Activated CD8-positive, alpha-beta memory T cell treated with anti-CD3 and anti-CD28 coated beads, Interleukin-2, amount 50 U/mL, for 24 hours (primary cell): ENCODE results near the gene MYDGF.
"Not testable (repeated sequence)": the region's sequence is repeated elsewhere in the genome, so short reads cannot be mapped to it uniquely, and the experiment has no call there.

ENCODE experiments used
- DNase-seq: peaks from one replicate; pipeline ENCODE4 v3.0.0-alpha.2; 2020; ENCODE audit errors: extremely low read depth

Gene MYDGF

GRCh38 chr19:4699826-4700692 lies 29.9 kb upstream of the MYDGF start:
- no peak for DNase-seq

GRCh38 chr19:4697304-4697703 lies 27.2 kb upstream of the MYDGF start:
- no peak for DNase-seq

GRCh38 chr19:4695224-4695731 lies 25.1 kb upstream of the MYDGF start:
- DNase-seq, result no peak

GRCh38 chr19:4694211-4694987 lies 24.3 kb upstream of the MYDGF start:
- DNase-seq, result no peak

- DNase-seq, result no peak
These were observed 23.5 kb upstream of the MYDGF start for GRCh38 chr19:4693471-4694121.

- no peak for DNase-seq
These were observed 22.9 kb upstream of the MYDGF start for GRCh38 chr19:4693078-4693350.

GRCh38 chr19:4692251-4693077 lies 22.3 kb upstream of the MYDGF start:
- DNase-seq, result no peak

GRCh38 chr19:4691373-4691772 lies 21.2 kb upstream of the MYDGF start:
- no peak for DNase-seq

GRCh38 chr19:4690361-4690760 lies 20.2 kb upstream of the MYDGF start:
- no peak for DNase-seq

GRCh38 chr19:4689403-4689802 lies 19.3 kb upstream of the MYDGF start:
- no peak for DNase-seq

GRCh38 chr19:4688587-4688986 lies 18.4 kb upstream of the MYDGF start:
- no peak for DNase-seq

GRCh38 chr19:4687396-4687795 lies 17.3 kb upstream of the MYDGF start:
- DNase-seq, result no peak

- DNase-seq, result no peak
These were observed 16.6 kb upstream of the MYDGF start for GRCh38 chr19:4686700-4687099.

- no peak for DNase-seq
These were observed 14.4 kb upstream of the MYDGF start for GRCh38 chr19:4684312-4685095.

- no peak for DNase-seq
These were observed 12.5 kb upstream of the MYDGF start for GRCh38 chr19:4682417-4683200.

- not testable (repeated sequence) for DNase-seq
These were observed 9.9 kb upstream of the MYDGF start for GRCh38 chr19:4680021-4680420.

GRCh38 chr19:4678881-4679790 lies 9.0 kb upstream of the MYDGF start:
- no peak for DNase-seq

GRCh38 chr19:4676955-4677731 lies 7.0 kb upstream of the MYDGF start:
- no peak for DNase-seq
